Epithelial cell of proximal tubule (primary cell): ENCODE measurements around the gene LYPD6. TPM values are rescaled to one million over a fixed set of nuclear protein-coding genes. Genes with fewer than 3 reads are reported as not detected.

Experiments
- DNase-seq: peaks from one replicate; pipeline ENCODE4 v3.0.0-alpha.2; 2011; ENCODE audit warnings: low read depth
- H3K4me3 ChIP-seq: 2 replicates; pipeline ENCODE4 v1.5.1; 2011; ENCODE audit warnings: low read depth, mild to moderate bottlenecking, low read length
- CTCF ChIP-seq: conservative IDR thresholded peaks from 2 replicates; pipeline ENCODE4 v1.5.1; 2012; ENCODE audit warnings: low read depth, mild to moderate bottlenecking, low read length
- total RNA-seq: library from RNA; depleted of rRNA; stranded (reverse); fragments of >200 nt; gene quantifications from 2 replicates; pipeline ENCODE4 v1.2.3, GENCODE V29; 2015

LYPD6 gene
- total RNA-seq, 1 donor from 2014 or later: 7.9 TPM

DNA sequence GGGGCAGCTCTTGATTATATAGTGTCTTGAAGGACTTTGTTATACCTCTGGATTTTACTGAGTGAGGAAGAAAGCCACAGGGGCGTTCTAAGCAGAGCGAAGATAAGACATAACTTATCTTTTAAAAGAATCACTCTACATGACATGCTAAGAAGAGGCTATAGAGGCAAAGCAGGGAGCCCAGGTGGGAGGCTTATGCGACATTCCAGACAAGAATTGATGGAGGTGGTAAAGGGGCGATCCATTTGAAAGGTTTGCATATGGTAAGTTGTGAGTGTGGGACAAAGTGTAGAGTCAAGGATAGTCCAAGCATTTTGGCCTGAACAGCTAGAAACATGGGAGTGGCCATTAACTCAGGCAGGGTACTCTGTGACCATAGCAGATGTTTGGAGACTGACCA, 49.8 kb downstream of the LYPD6 start:
- H3K4me3 ChIP-seq: no peak overlapping the region
- no peak for DNase-seq
- no peak for TF ChIP-seq CTCF

- no peak for DNase-seq
- no peak overlapping the region for H3K4me3 ChIP-seq
- TF ChIP-seq CTCF: no peak
Measured at GRCh38 chr2:149383340-149383739, 53.0 kb downstream of the LYPD6 start.

DNA sequence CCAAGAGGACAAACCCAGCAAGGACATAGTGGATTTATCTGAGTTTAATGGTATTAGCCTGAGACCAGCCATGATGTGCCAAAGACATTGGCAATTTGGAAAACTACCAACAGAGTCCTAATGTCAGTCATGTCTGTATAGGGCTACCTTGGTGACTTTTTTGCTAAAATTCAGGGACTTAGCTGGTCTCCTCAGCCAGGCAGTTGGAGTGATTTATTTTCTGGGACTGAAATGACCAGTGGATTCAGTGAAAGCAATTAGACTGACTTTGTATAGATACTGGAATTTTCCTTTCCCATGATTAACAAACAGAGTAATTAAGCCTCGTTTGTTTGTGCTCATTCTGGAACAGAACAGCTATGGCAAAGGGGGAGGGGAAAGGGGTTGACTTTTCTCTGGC, 55.0 kb downstream of the LYPD6 start:
- no peak overlapping the region for H3K4me3 ChIP-seq

GRCh38 chr2:149387411-149387810, 57.0 kb downstream of the LYPD6 start:
- H3K4me3 ChIP-seq: no peak overlapping the region
- DNase-seq: no peak
- no peak for TF ChIP-seq CTCF

More for the DNA sequence above, 55.0 kb downstream of the LYPD6 start:
- DNase-seq: no peak
- no peak for TF ChIP-seq CTCF

- no peak overlapping the region for H3K4me3 ChIP-seq
- DNase-seq: no peak
- no peak for TF ChIP-seq CTCF
Measured at GRCh38 chr2:149388120-149388816, 57.9 kb downstream of the LYPD6 start.

DNA sequence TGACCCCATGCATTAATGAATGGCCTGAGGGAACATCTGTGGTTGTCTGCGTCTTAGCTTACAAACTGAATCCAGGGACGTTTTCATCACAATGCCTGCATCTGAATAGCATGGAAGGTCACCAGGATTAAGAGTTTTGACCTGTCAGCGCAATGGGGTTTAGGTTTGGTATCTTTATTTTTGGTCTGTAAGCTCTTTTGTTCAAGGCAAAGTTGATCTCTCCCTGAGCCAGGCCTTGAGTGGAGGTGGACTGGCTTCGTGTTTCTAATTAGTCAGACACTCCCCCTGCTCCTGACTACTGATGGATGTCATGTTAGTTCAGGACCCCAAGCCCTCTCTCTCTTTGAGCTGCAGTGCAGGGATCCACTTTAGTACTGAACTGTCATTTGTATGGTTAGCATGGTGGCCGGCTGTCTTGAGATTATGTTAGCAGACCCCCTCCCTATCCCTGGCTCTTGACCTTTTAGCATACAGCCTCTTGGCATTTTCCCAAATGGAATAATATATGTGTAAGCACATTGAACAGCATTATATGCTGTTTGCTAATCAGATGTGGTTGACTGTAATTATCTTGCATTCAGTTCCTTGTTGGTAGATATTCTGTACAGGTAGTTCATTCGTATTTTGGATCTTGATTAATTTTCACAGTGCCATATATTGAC, 59.2 kb downstream of the LYPD6 start:
- DNase-seq: no peak
- no peak for TF ChIP-seq CTCF
- no peak overlapping the region for H3K4me3 ChIP-seq

GRCh38 chr2:149393614-149394013, 63.2 kb downstream of the LYPD6 start:
- H3K4me3 ChIP-seq: no peak overlapping the region
- TF ChIP-seq CTCF: no peak
- no peak for DNase-seq
